ENCODE results near the gene CDH16. TPM values are rescaled to one million over a fixed set of nuclear protein-coding genes. Genes with fewer than 3 reads are reported as not detected.

The CDH16 gene
- total RNA-seq, 1 donor from 2014 or later, result not detected

DNA sequence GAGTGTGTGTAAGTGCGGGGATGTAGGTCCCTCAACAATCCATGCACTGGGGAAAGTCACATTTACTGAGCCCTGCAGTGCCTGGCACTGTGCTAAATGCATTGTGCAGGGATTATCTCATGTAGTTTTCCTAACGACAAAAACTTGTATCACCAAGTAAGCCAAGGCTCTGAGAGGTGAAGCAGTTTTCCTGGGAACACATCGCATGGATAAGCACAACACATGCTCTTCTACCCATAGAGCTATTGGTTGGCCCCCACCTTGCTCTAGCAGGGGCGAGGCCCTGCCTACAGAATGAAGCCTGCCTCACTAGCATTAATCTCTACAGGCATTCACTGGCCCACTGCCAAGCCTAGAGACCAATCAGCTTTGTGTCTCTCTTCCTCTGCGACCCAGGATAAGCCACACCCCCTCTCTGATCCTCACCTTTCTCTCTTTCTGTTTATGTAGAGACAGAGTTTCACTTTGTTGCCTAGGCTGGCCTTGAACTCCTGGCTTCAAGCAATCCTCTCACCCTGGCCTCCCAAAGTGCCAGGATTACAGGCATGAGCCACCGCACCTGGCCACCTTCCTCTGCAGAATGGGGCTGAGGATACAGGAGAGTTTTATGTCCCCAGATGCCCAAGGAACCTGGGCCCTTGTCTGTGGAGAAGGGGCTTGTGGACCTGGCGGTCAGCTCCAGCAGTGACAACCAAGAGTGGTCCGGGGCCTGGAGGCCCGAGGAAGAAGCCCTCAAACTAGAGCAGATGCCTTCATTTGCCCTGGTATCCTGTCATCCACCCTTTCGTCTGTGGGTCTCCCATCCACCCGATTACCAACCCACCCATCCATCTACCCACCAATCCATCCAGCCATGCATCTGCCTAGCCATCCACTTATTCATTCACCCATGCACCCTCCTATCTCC, 12.8 kb downstream of the CDH16 start:
- intact Hi-C loops (cut with DNase I), result no loop called here
- no peaks in the 10 kb centered on the region for H3K27me3 ChIP-seq
- TF ChIP-seq, protein P1, sequence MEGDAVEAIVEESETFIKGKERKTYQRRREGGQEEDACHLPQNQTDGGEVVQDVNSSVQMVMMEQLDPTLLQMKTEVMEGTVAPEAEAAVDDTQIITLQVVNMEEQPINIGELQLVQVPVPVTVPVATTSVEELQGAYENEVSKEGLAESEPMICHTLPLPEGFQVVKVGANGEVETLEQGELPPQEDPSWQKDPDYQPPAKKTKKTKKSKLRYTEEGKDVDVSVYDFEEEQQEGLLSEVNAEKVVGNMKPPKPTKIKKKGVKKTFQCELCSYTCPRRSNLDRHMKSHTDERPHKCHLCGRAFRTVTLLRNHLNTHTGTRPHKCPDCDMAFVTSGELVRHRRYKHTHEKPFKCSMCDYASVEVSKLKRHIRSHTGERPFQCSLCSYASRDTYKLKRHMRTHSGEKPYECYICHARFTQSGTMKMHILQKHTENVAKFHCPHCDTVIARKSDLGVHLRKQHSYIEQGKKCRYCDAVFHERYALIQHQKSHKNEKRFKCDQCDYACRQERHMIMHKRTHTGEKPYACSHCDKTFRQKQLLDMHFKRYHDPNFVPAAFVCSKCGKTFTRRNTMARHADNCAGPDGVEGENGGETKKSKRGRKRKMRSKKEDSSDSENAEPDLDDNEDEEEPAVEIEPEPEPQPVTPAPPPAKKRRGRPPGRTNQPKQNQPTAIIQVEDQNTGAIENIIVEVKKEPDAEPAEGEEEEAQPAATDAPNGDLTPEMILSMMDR (IDR thresholded peaks at IDR 0.05), result no peak
- peak overlapping the region; percentile 90 to 92 for H3K27ac ChIP-seq
- H3K4me1 ChIP-seq, result peaks cover 26 to 45% of the 10 kb centered on the region in 2 donors
- no peak for DNase-seq (ENCODE audit: low spot score in 2 of 2)
- H3K4me3 ChIP-seq, result no peak overlapping the region
- H3K9me3 ChIP-seq, result no peaks in the 10 kb centered on the region
- no peaks in the 10 kb centered on the region for H3K36me3 ChIP-seq

DNA sequence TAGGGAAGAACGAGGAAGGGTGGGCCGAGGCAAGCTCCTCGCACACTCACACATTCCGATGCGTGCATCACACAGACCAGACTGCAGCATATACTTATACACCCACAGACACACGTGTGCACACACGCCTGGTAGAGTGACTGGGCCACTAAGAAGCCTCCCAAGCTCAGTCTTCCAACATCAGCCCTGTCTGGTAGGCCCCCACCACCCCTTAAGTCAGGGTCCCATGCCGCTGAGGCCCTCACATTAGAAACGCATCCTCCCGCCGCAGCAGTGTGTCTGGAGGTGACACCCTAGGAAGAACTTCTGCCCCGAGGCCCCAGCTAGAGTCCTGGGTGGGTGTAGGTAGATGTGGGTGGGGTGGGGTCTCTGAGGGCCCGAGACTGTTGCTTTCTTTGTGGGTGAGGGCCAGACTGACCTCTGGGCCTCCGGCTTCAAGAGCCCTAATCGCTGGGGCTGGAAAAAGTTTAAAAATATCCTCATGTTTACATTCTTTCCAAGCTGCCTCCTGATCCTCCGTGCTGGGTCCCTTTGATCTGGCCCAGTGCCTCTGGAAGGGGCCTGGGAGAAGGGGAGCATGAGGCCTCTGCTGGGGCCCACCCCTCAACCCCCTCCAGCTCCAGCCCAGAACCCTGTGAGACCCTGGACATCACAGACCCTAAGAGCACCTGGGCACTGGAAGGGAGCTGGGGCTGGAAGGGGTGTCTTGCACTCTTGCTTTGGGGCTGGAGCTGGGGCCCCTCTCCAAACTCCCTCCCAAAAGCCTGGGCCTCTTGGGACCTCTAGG, 13.6 kb downstream of the CDH16 start:
- no peaks in the 10 kb centered on the region for H3K27me3 ChIP-seq
- TF ChIP-seq, protein P1 (IDR thresholded peaks at IDR 0.05), result no peak
- peaks cover 31 to 53% of the 10 kb centered on the region in 2 donors for H3K4me1 ChIP-seq
- peak overlapping the region; percentile 90 to 92 for H3K27ac ChIP-seq
- intact Hi-C loops (cut with DNase I), result no loop called here
- no peaks in the 10 kb centered on the region for H3K36me3 ChIP-seq
- no peak for DNase-seq (ENCODE audit: low spot score in 2 of 2)
- H3K4me3 ChIP-seq, result no peak overlapping the region
- H3K9me3 ChIP-seq, result no peaks in the 10 kb centered on the region

DNA sequence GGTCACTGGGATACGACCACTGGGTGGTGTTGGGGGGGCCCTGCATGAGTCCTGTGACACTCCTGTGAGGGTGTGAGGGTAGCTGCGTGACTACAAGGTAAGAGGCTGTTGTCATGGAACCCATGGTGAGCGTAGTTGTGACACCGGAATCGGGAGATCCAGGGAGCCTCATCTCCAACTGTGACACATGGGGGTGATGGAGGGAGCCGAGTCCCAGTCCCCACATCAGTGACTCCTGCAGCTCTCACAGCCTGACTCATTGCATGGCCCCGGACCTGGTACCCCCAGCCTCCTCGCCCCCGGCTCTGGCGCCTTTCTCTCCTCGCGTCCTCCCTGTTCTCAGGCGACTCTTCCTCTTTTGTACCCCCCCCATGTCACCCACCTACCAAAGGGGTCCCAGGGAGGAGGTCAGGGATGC, 14.2 kb downstream of the CDH16 start:
- intact Hi-C loops (cut with DNase I), result no loop called here
- Histone ChIP-seq H3K4me1 (peaks cover 37 to 59% of the 10 kb centered on the region in 2 donors), H3K27me3 (no peaks in the 10 kb centered on the region), H3K27ac (peak overlapping the region; percentile 90 to 92), H3K36me3 (no peaks in the 10 kb centered on the region), H3K9me3 (no peaks in the 10 kb centered on the region), H3K4me3 (no peak overlapping the region)
- TF ChIP-seq, protein P1 (IDR thresholded peaks at IDR 0.05), result no peak
- DNase-seq (ENCODE audit: low spot score in 2 of 2), result no peak

DNA sequence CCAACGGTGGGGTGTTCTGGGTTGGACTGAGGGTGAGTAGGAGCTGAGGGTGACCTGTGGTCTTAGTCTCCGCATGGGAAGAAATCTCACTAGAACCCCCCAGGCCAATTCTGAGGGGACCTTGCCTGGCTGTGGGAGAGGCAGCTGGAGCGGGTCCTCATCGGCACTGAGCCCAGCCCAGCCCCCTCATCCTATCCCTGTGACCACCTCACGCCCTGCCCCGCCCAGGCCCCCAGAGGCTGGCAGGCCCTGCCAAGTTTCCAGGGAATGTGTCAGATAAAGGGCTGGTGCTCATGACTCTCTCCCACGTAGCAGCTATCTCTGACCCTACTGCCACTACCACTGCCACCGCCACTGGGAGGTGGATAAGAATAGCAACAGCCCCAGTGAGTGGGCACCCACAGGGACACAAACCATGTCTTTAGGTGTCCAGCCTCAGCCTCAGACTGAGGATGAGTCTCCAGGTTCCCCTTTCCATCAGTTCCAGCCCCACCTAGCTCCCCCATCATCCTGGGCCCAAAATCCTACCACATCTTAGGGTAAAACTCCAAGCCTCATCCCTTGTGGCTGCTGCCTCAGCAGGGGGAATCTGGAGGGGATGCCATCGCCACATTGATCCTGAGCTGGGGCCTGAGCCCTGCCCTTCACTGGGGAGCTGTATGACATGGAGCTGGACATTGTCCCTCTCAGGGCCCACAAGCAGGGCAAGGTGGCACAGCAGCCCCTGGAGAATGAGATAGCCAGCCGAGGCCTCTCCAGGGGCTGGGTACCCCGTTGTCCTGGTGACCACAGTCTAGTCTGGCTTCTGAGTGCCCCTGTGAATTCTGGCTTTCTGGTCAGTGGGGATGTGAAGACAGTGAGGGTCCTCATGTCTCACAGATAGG, 14.9 kb downstream of the CDH16 start:
- TF ChIP-seq, protein P1 (IDR thresholded peaks at IDR 0.05), result no peak
- DNase-seq (ENCODE audit: low spot score in 2 of 2), result no peak
- no peaks in the 10 kb centered on the region for H3K27me3 ChIP-seq
- intact Hi-C loops (cut with DNase I), result no loop called here
- peak overlapping the region; percentile 90 to 92 for H3K27ac ChIP-seq
- no peaks in the 10 kb centered on the region for H3K9me3 ChIP-seq
- H3K4me3 ChIP-seq, result no peak overlapping the region
- no peaks in the 10 kb centered on the region for H3K36me3 ChIP-seq
- H3K4me1 ChIP-seq, result peaks cover 41 to 66% of the 10 kb centered on the region in 2 donors

Measured in ascending aorta (tissue), 2 donors.